ENCODE measurements around the gene CDC6.

GRCh38 chr17:40346765-40347158 is 59.1 kb downstream of the CDC6 start:
- TF ChIP-seq CTCF (conservative IDR thresholded peaks at IDR 0.05) (no peak), EZH2 (IDR thresholded peaks at IDR 0.05; ENCODE audit: low read depth) (no peak)
